ENCODE measurements around the gene BTN2A1. TPM values are rescaled to one million over a fixed set of nuclear protein-coding genes. Genes with fewer than 3 reads are reported as not detected.

The BTN2A1 gene
- total and polyA plus RNA-seq, 9 of the 15 experiments (the other 6 are each of a cell fraction or from before 2014, with no cell fraction given): 6.7 to 22.1 (median 16.4) TPM

- TF ChIP-seq ZNF318 (IDR thresholded peaks at IDR 0.05; ENCODE audit: borderline replicate concordance in 1 of 2, low read depth in 1 of 2): no peak
- TF ChIP-seq BHLHE40 (IDR thresholded peaks at IDR 0.05; ENCODE audit: low read length): no peak
- TF ChIP-seq MCM5 (IDR thresholded peaks at IDR 0.05; ENCODE audit: low read depth): no peak
- TF ChIP-seq C11orf30 (IDR thresholded peaks at IDR 0.05; ENCODE audit: low read depth): peak; percentile 81
- TF ChIP-seq ZNF23 (CRISPR knock-in tag; IDR thresholded peaks at IDR 0.05): no peak
- no peak for TF ChIP-seq TEAD1 (CRISPR knock-in tag; IDR thresholded peaks at IDR 0.05)
- TF ChIP-seq SMAD4 (CRISPR knock-in tag; conservative IDR thresholded peaks at IDR 0.05): no peak
- TF ChIP-seq HOXB6 (CRISPR knock-in tag; IDR thresholded peaks at IDR 0.05; ENCODE audit: borderline replicate concordance): no peak
- no peak for TF ChIP-seq THRA (IDR thresholded peaks at IDR 0.05)
- no peak for TF ChIP-seq ZKSCAN3 (CRISPR knock-in tag; IDR thresholded peaks at IDR 0.05)
- no peak for TF ChIP-seq HNRNPLL (IDR thresholded peaks at IDR 0.05; ENCODE audit: low read depth, low read length, poor library complexity, severe bottlenecking)
- TF ChIP-seq NCOA1 (IDR thresholded peaks at IDR 0.05; ENCODE audit: low read depth): no peak
- no peak for TF ChIP-seq BMI1 (IDR thresholded peaks at IDR 0.05; ENCODE audit: low read length)
- TF ChIP-seq HNRNPK (IDR thresholded peaks at IDR 0.05; ENCODE audit: low read depth, low read length, poor library complexity, severe bottlenecking): no peak
- no peak for TF ChIP-seq RFX1 (IDR thresholded peaks at IDR 0.05)
- no peak for TF ChIP-seq HDGF (IDR thresholded peaks at IDR 0.05)
- TF ChIP-seq NR2C1 (IDR thresholded peaks at IDR 0.05): no peak
- TF ChIP-seq NR2C1 (tag; IDR thresholded peaks at IDR 0.05): no peak
- no peak for TF ChIP-seq E2F5 (CRISPR knock-in tag; IDR thresholded peaks at IDR 0.05)
- TF ChIP-seq MAFG (tag; conservative IDR thresholded peaks at IDR 0.05): peak; percentile 66
- no peak for TF ChIP-seq ZNF76 (CRISPR knock-in tag; IDR thresholded peaks at IDR 0.05; ENCODE audit: borderline replicate concordance)
- TF ChIP-seq ZC3H8 (IDR thresholded peaks at IDR 0.05): no peak
- peak; percentile 92 for TF ChIP-seq ZNF316 (IDR thresholded peaks at IDR 0.05)
Observed at GRCh38 chr6:26422329-26422728, 35.4 kb upstream of the BTN2A1 start (continued).
